ENCODE measurements around the gene CEP126.

GRCh38 chr11:101940901-101941520, 26.2 kb downstream of the CEP126 start:
- TF ChIP-seq POLR2AphosphoS5 (IDR thresholded peaks at IDR 0.05; ENCODE audit: low read depth, low read length): no peak
- TF ChIP-seq, protein P1, sequence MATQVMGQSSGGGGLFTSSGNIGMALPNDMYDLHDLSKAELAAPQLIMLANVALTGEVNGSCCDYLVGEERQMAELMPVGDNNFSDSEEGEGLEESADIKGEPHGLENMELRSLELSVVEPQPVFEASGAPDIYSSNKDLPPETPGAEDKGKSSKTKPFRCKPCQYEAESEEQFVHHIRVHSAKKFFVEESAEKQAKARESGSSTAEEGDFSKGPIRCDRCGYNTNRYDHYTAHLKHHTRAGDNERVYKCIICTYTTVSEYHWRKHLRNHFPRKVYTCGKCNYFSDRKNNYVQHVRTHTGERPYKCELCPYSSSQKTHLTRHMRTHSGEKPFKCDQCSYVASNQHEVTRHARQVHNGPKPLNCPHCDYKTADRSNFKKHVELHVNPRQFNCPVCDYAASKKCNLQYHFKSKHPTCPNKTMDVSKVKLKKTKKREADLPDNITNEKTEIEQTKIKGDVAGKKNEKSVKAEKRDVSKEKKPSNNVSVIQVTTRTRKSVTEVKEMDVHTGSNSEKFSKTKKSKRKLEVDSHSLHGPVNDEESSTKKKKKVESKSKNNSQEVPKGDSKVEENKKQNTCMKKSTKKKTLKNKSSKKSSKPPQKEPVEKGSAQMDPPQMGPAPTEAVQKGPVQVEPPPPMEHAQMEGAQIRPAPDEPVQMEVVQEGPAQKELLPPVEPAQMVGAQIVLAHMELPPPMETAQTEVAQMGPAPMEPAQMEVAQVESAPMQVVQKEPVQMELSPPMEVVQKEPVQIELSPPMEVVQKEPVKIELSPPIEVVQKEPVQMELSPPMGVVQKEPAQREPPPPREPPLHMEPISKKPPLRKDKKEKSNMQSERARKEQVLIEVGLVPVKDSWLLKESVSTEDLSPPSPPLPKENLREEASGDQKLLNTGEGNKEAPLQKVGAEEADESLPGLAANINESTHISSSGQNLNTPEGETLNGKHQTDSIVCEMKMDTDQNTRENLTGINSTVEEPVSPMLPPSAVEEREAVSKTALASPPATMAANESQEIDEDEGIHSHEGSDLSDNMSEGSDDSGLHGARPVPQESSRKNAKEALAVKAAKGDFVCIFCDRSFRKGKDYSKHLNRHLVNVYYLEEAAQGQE (IDR thresholded peaks at IDR 0.05; ENCODE audit: insufficient read depth in 1 of 2, low read depth in 2 of 2, low read length in 2 of 2): no peak
- TF ChIP-seq FOXP2 (optimal IDR thresholded peaks at IDR 0.05; ENCODE audit: borderline replicate concordance, extremely low read depth, extremely low read length, insufficient read depth): no peak
